GM19193 (cell line): ENCODE results near the gene TMCC1.

Source experiments
- POLR2A ChIP-seq: IDR thresholded peaks from 4 replicates; pipeline ENCODE4 v1.6.1; 2011; ENCODE audit not compliant: insufficient read depth, insufficient read length; ENCODE audit errors: extremely low read depth

TMCC1 gene

GRCh38 chr3:129623447-129624118 is 269.9 kb downstream of the TMCC1 start:
- TF ChIP-seq POLR2A = no peak

- TF ChIP-seq POLR2A = no peak
Measured at GRCh38 chr3:129622933-129623332, 270.6 kb downstream of the TMCC1 start.

GRCh38 chr3:129622226-129622874 is 271.2 kb downstream of the TMCC1 start:
- TF ChIP-seq POLR2A = no peak

- TF ChIP-seq POLR2A = no peak
Measured at GRCh38 chr3:129621626-129622225, 271.8 kb downstream of the TMCC1 start.

GRCh38 chr3:129620828-129621559 is 272.5 kb downstream of the TMCC1 start:
- no peak for TF ChIP-seq POLR2A

DNA sequence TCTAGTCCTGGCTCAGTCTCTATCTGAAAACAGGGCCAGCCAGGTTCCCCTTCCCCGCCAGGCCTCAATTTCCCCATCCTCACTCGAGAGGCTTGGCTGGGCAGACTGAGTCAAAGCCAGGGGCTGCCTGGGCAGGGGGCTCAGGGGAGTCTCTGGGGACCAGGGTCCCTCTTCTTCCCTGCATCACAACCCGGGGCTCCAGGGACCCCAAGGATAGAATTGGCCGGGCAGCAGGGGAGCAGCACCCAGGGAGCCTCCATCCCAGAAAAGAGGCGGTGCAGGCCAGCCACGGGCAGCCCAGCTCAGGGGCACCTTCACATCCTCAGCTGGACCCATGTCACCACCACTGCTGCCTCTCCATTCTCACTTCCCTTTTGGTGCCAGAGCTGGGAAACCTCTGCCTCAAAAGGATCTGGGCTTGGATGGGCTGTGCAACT is 273.8 kb downstream of the TMCC1 start:
- no peak for TF ChIP-seq POLR2A

GRCh38 chr3:129618901-129619671 is 274.4 kb downstream of the TMCC1 start:
- TF ChIP-seq POLR2A = no peak

- TF ChIP-seq POLR2A = no peak
Measured at GRCh38 chr3:129618186-129618820, 275.2 kb downstream of the TMCC1 start.

GRCh38 chr3:129617381-129618185 is 275.9 kb downstream of the TMCC1 start:
- no peak for TF ChIP-seq POLR2A

DNA sequence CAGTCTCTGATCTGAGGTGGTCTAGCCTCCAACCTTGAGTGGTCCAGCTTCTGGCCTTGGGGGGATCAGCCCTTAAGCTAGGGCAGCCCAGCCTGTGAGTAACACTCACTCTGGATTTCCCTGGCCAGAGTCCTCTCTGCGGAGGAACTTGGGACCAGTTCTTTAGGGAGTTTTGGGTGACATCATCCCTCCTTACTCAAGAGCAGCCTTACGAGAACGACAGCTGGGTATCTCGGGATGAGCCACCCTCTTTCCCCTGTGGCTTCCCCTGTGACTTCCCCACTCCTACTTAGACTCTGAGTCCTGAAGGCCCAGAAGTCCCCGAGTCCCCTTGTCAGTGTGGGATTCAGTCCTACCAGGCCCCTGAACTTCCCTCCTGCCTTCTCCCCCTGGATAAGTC is 276.8 kb downstream of the TMCC1 start:
- no peak for TF ChIP-seq POLR2A

- TF ChIP-seq POLR2A = no peak
Measured at GRCh38 chr3:129616291-129616690, 277.2 kb downstream of the TMCC1 start.

DNA sequence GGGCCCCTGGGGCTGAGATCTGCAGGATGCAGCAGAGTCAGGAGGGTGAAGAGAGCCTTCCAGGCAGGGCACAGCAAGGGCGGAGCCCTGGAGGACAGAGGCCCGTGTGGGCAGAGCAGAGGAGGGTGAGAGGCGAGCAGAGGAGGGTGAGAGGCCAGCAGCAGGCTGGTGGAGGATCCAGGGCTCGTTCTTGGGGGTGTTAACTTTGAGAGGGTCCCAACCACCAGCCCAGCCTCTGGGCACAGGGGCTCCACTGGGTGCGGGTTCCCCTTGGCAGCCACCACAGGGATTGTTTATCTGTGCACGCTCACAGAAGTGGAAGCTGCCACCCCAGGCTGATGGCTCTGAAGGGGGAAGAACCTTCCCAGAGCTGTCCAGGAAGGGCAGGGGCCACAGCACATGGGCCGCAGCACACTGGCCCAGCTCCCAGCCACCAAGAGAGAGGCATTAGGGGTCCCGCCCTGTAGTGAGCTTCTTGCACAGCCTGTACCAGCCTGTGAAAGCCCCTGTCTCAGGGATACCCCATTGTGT is 277.7 kb downstream of the TMCC1 start:
- TF ChIP-seq POLR2A = no peak

- TF ChIP-seq POLR2A = no peak
Measured at GRCh38 chr3:129614927-129615363, 278.6 kb downstream of the TMCC1 start.

DNA sequence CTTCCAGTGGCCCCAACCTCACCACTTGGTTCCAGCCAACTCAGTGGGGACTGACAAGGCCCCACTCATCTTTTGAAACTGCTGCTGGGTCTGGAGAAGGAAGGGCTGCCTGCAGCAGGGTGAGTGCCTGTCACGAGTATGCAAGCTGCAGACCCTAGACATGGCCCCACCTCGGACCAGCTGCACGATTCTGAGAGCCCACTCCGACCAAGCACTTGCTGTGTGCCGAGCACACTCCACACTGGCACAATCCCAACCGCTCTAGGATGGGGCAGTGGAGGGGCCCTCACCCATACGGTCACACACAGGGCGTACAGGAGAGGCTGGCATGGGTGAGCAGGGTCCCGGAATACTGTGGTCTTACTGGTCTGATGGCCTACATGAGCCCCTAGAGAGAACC is 279.1 kb downstream of the TMCC1 start:
- TF ChIP-seq POLR2A = no peak

DNA sequence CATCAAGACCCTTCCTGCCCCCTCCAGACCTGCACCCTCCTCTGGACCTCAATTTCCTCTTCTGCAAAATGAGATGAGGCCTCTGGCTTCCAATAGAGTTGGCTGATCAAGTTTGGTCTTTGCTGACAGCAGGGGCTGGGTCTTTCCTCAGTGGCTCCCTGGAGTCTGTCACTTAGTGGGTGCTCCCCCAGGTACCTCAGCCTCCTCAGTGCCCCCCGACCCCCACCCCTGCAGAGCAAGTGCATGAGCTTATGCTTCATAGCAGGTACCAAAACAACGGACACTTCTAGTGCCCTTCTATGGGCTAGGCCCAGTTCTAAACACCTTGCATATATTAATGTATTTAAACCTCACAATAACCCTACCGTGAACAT is 280.2 kb downstream of the TMCC1 start:
- TF ChIP-seq POLR2A = no peak
